HUES48 (cell line): Measurements from ENCODE around the gene LACTB.

Experiments
- H3K27ac ChIP-seq: one replicate; pipeline ENCODE4 v1.7.0; 2013; ENCODE audit warnings: low read depth, low read length, inconsistent platforms
- H3K27me3 ChIP-seq: 2 replicates; pipeline ENCODE4 v1.6.1; 2013; ENCODE audit warnings: mild to moderate bottlenecking, low read length; ENCODE audit not compliant: control insufficient read depth, insufficient read depth
- H3K36me3 ChIP-seq: 2 replicates; pipeline ENCODE4 v1.6.1; 2013; ENCODE audit warnings: low read length; ENCODE audit not compliant: control insufficient read depth, insufficient read depth
- H3K4me1 ChIP-seq: 2 replicates; pipeline ENCODE4 v1.6.1; 2013; ENCODE audit warnings: mild to moderate bottlenecking, low read length; ENCODE audit not compliant: control insufficient read depth, insufficient read depth
- H3K4me3 ChIP-seq: 2 replicates; pipeline ENCODE4 v1.5.1; 2013; ENCODE audit warnings: mild to moderate bottlenecking, low read depth, low read length
- H3K9ac ChIP-seq: 2 replicates; pipeline ENCODE4 v1.6.1; 2013; ENCODE audit warnings: mild to moderate bottlenecking, low read depth, low read length, moderate library complexity
- H3K9me3 ChIP-seq: 2 replicates; pipeline ENCODE4 v1.6.1; 2013; ENCODE audit warnings: low read length; ENCODE audit not compliant: control insufficient read depth, insufficient read depth

Gene LACTB, protein sequence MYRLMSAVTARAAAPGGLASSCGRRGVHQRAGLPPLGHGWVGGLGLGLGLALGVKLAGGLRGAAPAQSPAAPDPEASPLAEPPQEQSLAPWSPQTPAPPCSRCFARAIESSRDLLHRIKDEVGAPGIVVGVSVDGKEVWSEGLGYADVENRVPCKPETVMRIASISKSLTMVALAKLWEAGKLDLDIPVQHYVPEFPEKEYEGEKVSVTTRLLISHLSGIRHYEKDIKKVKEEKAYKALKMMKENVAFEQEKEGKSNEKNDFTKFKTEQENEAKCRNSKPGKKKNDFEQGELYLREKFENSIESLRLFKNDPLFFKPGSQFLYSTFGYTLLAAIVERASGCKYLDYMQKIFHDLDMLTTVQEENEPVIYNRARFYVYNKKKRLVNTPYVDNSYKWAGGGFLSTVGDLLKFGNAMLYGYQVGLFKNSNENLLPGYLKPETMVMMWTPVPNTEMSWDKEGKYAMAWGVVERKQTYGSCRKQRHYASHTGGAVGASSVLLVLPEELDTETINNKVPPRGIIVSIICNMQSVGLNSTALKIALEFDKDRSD

DNA sequence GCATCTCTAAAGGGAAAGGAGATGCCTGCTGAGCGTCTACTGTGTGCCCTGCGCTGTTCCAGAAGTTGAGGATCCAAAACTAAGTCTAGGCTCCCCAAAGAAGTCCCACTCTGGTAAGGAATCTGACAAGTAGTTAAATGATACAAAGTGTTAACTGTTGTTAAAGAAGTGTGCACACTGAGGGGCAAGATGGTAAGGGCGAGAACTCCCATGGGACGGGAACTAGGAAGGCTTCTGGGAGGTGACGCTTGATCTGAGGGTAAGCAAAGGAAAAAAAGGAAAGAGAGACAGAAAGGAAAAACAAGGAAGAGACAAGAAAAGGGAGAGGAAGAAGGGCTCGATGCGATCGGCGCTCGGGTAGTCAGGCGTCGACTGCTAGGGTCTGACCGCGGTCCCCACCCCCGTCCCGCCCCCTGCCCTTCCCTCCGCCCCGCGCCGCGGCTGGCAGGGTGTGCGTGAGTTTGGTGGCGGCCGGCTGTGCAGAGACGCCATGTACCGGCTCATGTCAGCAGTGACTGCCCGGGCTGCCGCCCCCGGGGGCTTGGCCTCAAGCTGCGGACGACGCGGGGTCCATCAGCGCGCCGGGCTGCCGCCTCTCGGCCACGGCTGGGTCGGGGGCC, at the start of gene LACTB:
Gene LACTB (plus strand): TSS at position 480 of the 620 bp plus-strand sequence. CDS start 11 bp downstream, at position 491.
- H3K4me1 ChIP-seq: peaks cover 3% of the 10 kb centered on the region; the same call in 1 of the 2 replicates
- no peaks in the 10 kb centered on the region for H3K27me3 ChIP-seq
- H3K9me3 ChIP-seq: no peaks in the 10 kb centered on the region
- H3K27ac ChIP-seq: peak within 1 kb of the TSS; percentile 32
- H3K9ac ChIP-seq: 0 out of 2 replicates have a peak within 1 kb of the TSS, but pooled peaks have one; percentile 22
- 0 out of 2 replicates have a peak, but pooled peaks cover under 1% of the 10 kb centered on the region for H3K36me3 ChIP-seq
- peak within 1 kb of the TSS; percentile 76 for H3K4me3 ChIP-seq

DNA sequence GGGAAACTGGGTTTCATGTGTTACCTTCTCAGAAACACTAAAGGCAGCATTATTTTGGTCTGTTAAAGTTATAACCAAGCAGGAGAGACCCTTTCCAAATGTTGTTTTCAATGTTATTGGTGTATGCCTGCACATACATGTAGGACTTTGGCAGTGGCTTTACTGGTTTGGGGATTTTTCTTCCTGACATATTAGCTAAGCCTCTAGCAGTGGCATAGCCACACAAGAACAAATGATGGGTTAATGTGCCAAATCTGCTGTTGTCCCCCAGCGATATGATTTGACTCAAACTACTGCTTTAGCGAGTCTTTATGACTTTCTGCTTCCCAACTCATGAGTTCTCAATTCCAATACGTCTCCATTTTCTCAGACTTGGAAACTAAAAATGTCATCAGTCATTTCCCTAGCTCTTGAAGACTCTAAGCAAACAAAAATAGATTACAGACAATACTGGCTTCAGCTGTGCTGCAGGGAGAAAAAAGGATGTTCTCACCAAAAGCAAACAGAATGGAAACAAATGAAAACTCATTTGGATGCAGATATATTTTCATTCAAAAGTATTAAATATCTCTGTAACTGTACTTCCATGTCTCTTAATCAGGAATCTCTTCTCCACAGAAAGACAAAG, 49.5 kb upstream of the LACTB start:
- Histone ChIP-seq H3K36me3 (peaks cover 47% of the 10 kb centered on the region), H3K4me1 (peaks cover 37% of the 10 kb centered on the region), H3K9me3 (no peaks in the 10 kb centered on the region), H3K4me3 (no peak overlapping the region), H3K27me3 (no peaks in the 10 kb centered on the region), H3K27ac (peak overlapping the region; percentile 18), H3K9ac (no peak overlapping the region)

DNA sequence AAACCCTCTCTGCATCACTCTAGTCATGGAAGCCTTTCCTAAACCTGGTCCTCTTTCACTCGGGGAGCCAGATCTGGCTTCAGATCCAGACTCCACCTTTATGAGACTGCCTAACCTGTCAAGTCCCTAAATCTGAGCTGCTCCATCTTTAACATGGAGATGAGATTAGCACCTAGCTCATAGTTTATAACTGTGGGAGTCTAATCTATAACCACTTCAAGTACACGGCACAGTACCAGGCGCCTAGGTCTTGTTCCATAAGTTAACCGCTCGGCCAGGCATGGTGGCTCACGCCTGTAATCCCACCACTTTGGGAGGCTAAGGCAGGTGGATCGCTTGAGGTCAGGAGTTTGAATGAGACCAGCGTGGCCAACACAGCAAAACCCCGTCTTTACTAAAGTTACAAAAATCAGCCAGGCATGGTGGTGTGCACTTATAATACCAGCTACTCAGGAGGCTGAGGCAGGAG, 48.8 kb upstream of the LACTB start:
- Histone ChIP-seq H3K27ac (no peak overlapping the region), H3K4me1 (peaks cover 44% of the 10 kb centered on the region), H3K27me3 (no peaks in the 10 kb centered on the region)

DNA sequence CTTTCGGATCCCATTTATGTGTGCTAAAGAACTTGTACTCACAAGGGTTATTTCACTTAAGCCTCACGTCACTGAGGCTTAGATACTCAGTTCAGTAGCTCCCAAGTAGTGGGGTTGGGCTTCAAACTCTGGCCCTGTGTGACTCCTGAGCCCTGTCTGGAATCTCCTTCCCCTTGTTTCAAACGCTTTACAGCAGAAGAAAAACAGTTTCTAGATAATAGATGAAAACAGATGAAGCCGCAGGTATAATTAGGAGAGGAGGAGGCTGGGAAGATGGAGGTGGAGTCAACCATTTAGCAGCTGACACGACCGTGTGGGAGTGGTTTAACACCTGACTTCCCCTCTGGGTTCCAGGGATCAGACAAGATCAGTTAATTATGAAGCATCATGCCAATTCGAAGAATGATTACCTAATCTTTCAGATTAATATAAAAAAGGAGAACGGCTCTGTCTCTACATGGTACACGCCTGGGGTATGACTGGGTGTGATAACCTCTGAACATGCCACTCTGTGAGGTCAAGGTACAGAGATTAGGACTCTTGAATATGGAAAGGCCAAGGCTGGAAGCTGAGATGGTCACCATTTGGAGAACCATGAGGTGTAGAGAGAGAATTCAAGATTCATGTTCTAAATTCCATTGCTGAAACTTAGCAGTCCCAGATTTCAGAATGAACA, 48.0 kb upstream of the LACTB start:
- peaks cover 52% of the 10 kb centered on the region for H3K4me1 ChIP-seq
- no peaks in the 10 kb centered on the region for H3K9me3 ChIP-seq
- H3K27me3 ChIP-seq: no peaks in the 10 kb centered on the region
- H3K4me3 ChIP-seq: no peak overlapping the region
- peaks cover 32% of the 10 kb centered on the region for H3K36me3 ChIP-seq
- H3K9ac ChIP-seq: no peak overlapping the region
- H3K27ac ChIP-seq: no peak overlapping the region

More for the DNA sequence above, 48.8 kb upstream of the LACTB start:
- Histone ChIP-seq H3K36me3 (peaks cover 40% of the 10 kb centered on the region), H3K4me3 (no peak overlapping the region), H3K9me3 (no peaks in the 10 kb centered on the region), H3K9ac (no peak overlapping the region)

DNA sequence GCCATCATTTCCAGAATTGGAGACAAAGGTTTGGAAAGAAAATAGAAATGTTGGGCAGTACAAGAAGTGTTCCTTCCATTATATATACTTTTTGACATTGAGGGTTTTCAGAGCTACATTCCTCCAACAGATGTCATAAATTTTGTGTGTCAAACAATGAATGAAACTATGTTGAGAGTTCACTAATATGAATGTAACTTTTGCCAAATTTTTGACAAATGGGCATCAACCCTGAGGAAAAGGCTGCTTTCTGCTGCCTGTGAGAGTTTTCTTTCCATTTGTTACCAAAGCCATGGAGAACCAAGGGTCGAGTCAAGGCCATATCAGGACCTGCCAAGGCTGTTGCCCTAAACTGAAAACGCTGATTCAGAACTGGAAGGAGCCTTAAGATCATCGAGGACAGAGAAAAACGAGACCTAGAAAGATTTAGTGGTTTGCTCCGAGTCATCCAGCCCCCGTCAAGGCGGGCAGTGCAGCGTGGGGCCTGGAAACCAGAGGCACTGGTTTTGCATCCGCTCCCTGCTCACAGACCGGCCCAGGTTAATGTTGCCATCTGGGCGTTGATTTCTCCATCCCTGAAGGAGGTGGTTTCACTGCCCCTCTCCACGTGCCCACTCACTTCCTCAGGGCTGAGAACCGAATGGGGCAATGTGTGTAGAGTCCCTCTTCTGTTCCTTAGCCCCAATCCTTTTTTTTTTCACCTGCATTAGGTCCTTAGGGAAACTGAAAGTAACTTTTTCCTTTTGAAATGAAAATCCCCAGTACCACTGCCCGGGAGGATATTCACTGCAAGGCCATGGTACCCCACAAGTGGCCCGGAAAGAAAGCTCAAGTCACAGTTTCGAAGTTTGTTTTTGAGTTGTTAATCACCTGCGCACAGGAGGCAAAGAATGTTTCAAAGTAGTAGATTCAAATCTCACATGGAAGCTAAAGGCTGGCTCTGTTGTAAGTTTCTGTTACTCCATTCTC, 46.4 kb upstream of the LACTB start:
- H3K9ac ChIP-seq: peak overlapping the region; percentile 19; the same call in 1 of the 2 replicates
- H3K27me3 ChIP-seq: no peaks in the 10 kb centered on the region
- H3K4me3 ChIP-seq: no peak overlapping the region
- H3K4me1 ChIP-seq: peaks cover 52% of the 10 kb centered on the region
- H3K36me3 ChIP-seq: peaks cover 20% of the 10 kb centered on the region
- H3K27ac ChIP-seq: peak overlapping the region; percentile 91
- no peaks in the 10 kb centered on the region for H3K9me3 ChIP-seq

DNA sequence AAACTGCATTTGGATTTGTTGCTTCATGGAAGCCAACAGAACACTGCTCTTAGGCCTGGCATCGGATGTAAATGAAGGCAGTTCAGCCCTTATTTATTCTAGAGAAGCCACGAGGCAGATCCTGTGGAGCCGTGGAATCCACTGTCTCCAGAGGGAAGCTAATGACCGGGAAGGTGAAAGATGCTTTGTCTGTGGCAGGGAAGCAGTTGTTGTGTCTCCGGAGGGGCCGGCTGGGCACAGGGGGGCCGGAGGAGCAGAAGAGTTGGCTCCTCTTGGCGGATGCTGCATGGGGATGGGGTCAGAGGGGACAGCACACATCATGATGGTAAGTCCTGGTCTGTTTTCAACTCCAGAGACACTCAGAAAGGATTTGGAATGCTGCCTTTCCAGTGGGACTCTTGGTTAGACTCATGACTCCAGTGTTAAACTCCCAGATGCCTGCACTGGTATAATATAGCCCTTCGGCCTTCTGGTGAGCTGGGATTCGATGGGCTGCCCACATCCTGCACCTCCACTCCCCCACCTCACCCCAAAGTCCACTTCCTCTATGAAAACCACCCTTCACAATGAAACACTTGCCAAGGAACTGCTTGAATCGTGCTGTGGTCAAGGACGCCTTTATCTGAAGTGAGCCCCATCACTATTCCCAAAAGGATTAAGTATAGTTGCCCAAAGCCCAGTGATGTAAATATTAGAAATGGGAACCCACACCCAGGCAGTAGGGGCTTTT, 45.5 kb upstream of the LACTB start:
- Histone ChIP-seq H3K27me3 (no peaks in the 10 kb centered on the region), H3K4me3 (no peak overlapping the region), H3K9me3 (no peaks in the 10 kb centered on the region), H3K27ac (peak overlapping the region; percentile 91), H3K36me3 (peaks cover 11% of the 10 kb centered on the region), H3K4me1 (peaks cover 53% of the 10 kb centered on the region), H3K9ac (peak overlapping the region; percentile 11; the same call in 1 of the 2 replicates)

DNA sequence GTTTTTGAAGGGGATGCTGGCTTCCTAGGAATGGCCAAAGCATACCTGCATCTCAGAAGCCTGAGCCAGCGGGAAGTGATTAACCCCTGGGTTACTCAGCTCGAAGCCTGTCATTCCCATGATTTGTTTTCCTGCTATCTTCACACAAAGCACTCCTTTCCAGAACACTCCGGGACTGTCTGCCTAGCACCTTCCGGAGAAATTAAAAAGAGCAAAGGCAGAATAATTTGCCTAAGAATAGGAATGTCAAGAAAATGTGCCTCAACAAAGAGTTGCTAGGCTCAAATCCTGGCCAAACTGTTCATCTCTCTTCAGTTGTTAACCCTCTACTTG, 45.0 kb upstream of the LACTB start:
- peaks cover 6% of the 10 kb centered on the region for H3K36me3 ChIP-seq
- no peaks in the 10 kb centered on the region for H3K9me3 ChIP-seq
- no peaks in the 10 kb centered on the region for H3K27me3 ChIP-seq
- H3K4me1 ChIP-seq: peaks cover 51% of the 10 kb centered on the region
- H3K27ac ChIP-seq: peak overlapping the region; percentile 91
- peak overlapping the region; percentile 16 for H3K4me3 ChIP-seq
- H3K9ac ChIP-seq: peak overlapping the region; percentile 8; the same call in 1 of the 2 replicates

DNA sequence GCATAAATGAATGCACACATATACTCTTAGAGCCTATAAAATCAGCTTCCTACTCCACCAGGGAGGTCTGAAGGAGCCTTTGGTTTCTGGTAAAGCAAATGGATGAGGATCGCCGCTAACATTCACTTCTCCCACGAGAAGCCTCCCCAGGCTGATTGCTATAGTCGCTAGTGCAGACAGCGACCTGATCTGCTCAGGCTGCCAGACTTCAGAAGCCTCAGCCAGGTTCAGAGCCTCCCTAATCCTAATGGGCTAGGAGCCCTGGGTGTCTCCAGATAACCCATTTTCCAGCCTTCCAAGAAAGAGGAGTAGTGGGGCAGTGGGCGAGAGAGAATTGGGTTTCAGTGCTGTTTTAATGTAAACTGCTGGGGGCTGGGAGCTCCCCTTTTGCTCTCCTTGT, 43.7 kb upstream of the LACTB start:
- H3K27ac ChIP-seq: peak overlapping the region; percentile 91
- peaks cover 64% of the 10 kb centered on the region for H3K4me1 ChIP-seq
- no peaks in the 10 kb centered on the region for H3K27me3 ChIP-seq
- H3K4me3 ChIP-seq: no peak overlapping the region
- no peaks in the 10 kb centered on the region for H3K36me3 ChIP-seq
- no peaks in the 10 kb centered on the region for H3K9me3 ChIP-seq
- H3K9ac ChIP-seq: peak overlapping the region; percentile 19; the same call in 1 of the 2 replicates

DNA sequence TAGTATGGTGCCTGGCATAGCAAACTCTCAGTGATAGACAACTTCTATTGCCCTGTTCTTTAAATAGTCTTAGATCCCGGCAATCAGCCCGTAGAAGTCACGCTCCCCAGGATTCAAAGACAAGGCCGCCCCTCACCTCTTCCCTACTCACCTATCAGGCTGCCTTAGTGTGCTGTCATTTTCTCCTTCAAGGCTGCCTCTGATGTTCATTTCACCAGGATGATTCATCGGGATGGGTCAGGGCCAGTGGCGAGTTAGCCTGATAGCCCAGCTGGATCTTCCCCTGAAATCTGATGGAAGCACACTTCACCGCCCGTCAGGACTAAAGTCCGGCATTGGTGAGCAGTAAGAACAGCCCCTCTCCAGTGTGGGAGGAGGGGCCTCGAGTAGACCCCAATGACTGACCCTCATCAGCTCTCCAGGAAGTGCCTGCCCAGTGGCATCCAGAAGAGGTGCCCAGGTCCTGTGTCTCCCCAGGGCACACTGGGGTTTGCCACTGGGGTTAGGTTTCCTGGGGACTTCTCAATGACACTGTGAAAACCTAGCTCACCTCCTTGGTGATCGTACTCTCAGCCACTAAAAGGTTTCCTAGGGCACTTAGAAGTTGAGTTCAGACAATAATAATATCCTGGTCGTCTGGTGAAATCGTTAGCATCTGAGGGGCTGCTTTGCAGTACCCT, 41.6 kb upstream of the LACTB start:
- Histone ChIP-seq H3K27ac (peak overlapping the region; percentile 14), H3K4me3 (no peak overlapping the region), H3K27me3 (no peaks in the 10 kb centered on the region), H3K9me3 (no peaks in the 10 kb centered on the region), H3K4me1 (peaks cover 65% of the 10 kb centered on the region), H3K9ac (no peak overlapping the region), H3K36me3 (no peaks in the 10 kb centered on the region)
